Measurements from ENCODE around the gene CDH2.

DNA sequence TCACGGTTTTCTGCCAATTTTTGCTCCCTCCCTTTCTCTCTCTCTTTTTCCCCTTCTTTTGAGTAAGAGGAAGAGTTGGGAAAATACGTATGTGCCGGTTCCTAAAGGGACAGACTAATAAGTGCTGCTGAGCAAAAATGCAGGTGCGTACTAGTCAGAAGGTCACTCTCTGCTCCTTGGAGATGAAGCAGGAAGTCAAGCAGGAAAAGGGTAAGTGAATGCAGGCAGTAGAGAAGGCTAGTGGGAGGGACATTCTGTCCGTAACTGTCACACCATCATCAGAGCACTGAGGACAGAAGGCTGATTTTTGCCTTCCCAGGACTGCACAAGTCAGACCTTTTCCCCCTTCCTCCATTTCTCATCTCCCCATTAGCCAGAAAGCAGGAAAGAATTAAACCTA is 105.7 kb downstream of the CDH2 start:
- TF ChIP-seq, protein P1, sequence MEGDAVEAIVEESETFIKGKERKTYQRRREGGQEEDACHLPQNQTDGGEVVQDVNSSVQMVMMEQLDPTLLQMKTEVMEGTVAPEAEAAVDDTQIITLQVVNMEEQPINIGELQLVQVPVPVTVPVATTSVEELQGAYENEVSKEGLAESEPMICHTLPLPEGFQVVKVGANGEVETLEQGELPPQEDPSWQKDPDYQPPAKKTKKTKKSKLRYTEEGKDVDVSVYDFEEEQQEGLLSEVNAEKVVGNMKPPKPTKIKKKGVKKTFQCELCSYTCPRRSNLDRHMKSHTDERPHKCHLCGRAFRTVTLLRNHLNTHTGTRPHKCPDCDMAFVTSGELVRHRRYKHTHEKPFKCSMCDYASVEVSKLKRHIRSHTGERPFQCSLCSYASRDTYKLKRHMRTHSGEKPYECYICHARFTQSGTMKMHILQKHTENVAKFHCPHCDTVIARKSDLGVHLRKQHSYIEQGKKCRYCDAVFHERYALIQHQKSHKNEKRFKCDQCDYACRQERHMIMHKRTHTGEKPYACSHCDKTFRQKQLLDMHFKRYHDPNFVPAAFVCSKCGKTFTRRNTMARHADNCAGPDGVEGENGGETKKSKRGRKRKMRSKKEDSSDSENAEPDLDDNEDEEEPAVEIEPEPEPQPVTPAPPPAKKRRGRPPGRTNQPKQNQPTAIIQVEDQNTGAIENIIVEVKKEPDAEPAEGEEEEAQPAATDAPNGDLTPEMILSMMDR (IDR thresholded peaks at IDR 0.05): no peak
- TF ChIP-seq POLR2A (IDR thresholded peaks at IDR 0.05): no peak
